Endothelial cell (in vitro differentiated cells): Measurements from ENCODE around the gene GALNT9. TPM values are rescaled to one million over a fixed set of nuclear protein-coding genes. Genes with fewer than 3 reads are reported as not detected.

ENCODE experiments used
- DNase-seq: peaks from one replicate; pipeline ENCODE4 v3.0.0; 2021; ENCODE audit warnings: low spot score
- H3K27ac Mint-ChIP-seq: one replicate; pipeline ENCODE4 v1.8.0; 2021; ENCODE audit warnings: mixed read lengths, inconsistent platforms; ENCODE audit not compliant: unreplicated experiment
- H3K27me3 Mint-ChIP-seq: one replicate; pipeline ENCODE4 v1.8.0; 2021; ENCODE audit warnings: mild to moderate bottlenecking, moderate library complexity, mixed read lengths, inconsistent platforms; ENCODE audit not compliant: unreplicated experiment
- H3K36me3 Mint-ChIP-seq: one replicate; pipeline ENCODE4 v1.8.0; 2021; ENCODE audit warnings: mild to moderate bottlenecking, low read depth, mixed read lengths, inconsistent platforms; ENCODE audit not compliant: unreplicated experiment
- H3K4me1 Mint-ChIP-seq: one replicate; pipeline ENCODE4 v1.8.0; 2021; ENCODE audit warnings: mild to moderate bottlenecking, mixed read lengths, inconsistent platforms; ENCODE audit not compliant: unreplicated experiment
- H3K4me3 Mint-ChIP-seq: one replicate; pipeline ENCODE4 v1.8.0; 2021; ENCODE audit warnings: mild to moderate bottlenecking, mixed read lengths, inconsistent platforms; ENCODE audit not compliant: unreplicated experiment
- H3K9me3 Mint-ChIP-seq: one replicate; pipeline ENCODE4 v1.8.0; 2021; ENCODE audit warnings: mixed read lengths, inconsistent platforms; ENCODE audit not compliant: unreplicated experiment
- CTCF ChIP-seq: fragments of 200-600 bp; sonication (generic); IDR thresholded peaks from one replicate; pipeline ENCODE4 v1.5.0; 2021; ENCODE audit warnings: antibody characterized with exemption; ENCODE audit not compliant: unreplicated experiment
- total RNA-seq: library from RNA; stranded (reverse); fragmentation: NEBNext Ultra II Directional; extraction: Animal tissue kit (Norgen Biotek cat#: 25700); gene quantifications from one replicate; pipeline ENCODE4 v1.2.1, GENCODE V29; 2021; ENCODE audit not compliant: unreplicated experiment

The GALNT9 gene
- total RNA-seq, 1 donor from 2014 or later = not detected

DNA sequence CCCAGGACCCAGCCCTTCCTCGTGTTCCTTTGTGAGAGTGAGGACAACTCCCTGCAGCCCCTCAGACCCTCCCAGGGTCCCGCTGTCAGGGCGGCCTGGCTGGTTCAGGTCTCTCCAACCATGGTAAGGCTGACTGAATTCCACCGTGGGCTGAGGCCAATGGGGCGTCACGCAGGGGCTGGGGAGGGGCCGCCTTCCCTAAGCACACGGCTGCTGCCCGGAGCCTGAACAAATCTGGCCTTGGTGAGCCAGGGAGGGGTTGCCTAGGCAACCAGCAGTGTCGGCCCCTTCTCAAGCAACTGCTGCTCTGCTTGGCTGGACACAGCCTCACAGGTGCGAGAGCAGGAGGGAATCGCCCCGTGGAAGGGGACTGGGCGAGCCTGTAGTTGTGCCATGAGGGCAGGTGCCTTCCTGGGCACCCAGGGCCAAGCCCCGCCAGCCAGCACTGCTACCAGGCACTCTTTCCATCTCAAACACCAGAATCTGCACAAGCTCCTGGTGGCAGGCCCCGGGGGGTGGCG, 37.0 kb upstream of the GALNT9 start:
- Mint-ChIP-seq H3K27ac (no peak overlapping the region), H3K9me3 (no peaks in the 10 kb centered on the region), H3K36me3 (no peaks in the 10 kb centered on the region), H3K27me3 (peaks cover 21% of the 10 kb centered on the region), H3K4me3 (no peak overlapping the region), H3K4me1 (peaks cover 4% of the 10 kb centered on the region)
- DNase-seq = no peak
- TF ChIP-seq CTCF = no peak

GRCh38 chr12:132365226-132365625, 35.8 kb upstream of the GALNT9 start:
- Mint-ChIP-seq H3K4me1 (peaks cover 4% of the 10 kb centered on the region), H3K9me3 (no peaks in the 10 kb centered on the region), H3K36me3 (no peaks in the 10 kb centered on the region), H3K4me3 (no peak overlapping the region), H3K27ac (no peak overlapping the region), H3K27me3 (peaks cover 19% of the 10 kb centered on the region)
- DNase-seq = no peak
- TF ChIP-seq CTCF = no peak

DNA sequence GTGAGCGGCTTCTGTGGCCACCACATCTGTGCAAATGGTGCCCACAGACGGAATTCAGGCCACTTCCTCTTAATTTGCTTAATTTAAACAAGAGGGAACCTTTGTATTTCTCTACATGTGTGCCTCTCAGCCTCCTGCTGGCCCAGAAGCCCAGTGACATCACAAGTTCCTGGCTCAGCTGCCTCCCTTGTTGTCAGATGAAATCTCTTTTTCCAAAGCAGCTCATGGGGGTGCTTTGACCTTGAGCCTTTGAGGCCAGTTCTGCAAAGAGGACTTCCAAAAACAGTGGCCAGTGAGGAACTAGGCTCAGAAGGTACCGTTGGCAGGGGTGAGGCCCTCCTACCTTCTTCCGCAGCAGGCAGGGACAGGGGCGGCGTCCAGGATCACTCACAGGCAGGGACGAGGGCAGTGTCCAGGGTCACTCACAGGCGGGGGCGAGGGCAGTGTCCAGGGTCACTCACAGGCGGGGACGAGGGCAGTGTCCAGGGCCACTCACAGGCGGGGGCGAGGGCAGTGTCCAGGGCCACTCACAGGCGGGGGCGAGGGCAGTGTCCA, 35.0 kb upstream of the GALNT9 start:
- DNase-seq = no peak
- peak overlapping the region; percentile 61 for H3K27ac Mint-ChIP-seq
- H3K9me3 Mint-ChIP-seq = peaks cover 4% of the 10 kb centered on the region
- H3K27me3 Mint-ChIP-seq = peaks cover 20% of the 10 kb centered on the region
- no peak for TF ChIP-seq CTCF
- H3K4me3 Mint-ChIP-seq = no peak overlapping the region
- no peaks in the 10 kb centered on the region for H3K36me3 Mint-ChIP-seq
- H3K4me1 Mint-ChIP-seq = peaks cover 4% of the 10 kb centered on the region

DNA sequence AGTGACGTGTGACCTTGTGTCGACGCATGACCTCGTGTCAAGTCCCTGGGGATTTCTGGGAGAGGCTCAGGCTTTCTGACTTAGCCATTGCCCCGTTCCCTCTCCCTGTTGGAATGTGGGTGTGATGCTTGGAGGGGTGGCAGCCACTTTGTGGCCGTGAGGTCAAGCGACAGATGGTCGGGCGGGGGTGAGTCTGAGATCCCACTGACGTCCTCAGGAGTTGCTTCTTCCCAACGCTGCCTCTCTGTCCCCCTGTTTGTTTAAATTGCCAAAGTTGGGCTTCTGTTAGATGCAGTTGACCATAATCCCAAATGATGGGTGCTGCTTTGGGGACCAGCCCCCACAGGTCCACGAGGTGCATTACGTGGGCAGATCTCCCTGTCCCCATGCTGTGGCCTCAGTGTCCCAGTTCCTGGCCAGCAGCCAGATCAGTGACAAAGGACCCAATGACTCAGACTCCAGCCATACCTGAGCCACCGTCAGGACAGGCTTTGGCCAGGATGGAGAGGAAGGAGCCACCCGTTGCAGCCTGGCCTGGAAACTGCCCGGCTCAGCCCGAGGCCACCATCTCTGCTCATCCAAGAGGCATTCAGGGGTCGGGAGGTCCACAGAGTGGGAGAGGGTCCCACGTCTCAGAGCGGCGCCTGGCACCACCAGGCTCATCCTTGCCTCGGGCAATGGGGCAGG, 34.4 kb upstream of the GALNT9 start:
- no peak for TF ChIP-seq CTCF
- peaks cover 4% of the 10 kb centered on the region for H3K4me1 Mint-ChIP-seq
- H3K4me3 Mint-ChIP-seq = no peak overlapping the region
- peaks cover 20% of the 10 kb centered on the region for H3K27me3 Mint-ChIP-seq
- H3K36me3 Mint-ChIP-seq = no peaks in the 10 kb centered on the region
- peaks cover 4% of the 10 kb centered on the region for H3K9me3 Mint-ChIP-seq
- DNase-seq = no peak
- no peak overlapping the region for H3K27ac Mint-ChIP-seq

DNA sequence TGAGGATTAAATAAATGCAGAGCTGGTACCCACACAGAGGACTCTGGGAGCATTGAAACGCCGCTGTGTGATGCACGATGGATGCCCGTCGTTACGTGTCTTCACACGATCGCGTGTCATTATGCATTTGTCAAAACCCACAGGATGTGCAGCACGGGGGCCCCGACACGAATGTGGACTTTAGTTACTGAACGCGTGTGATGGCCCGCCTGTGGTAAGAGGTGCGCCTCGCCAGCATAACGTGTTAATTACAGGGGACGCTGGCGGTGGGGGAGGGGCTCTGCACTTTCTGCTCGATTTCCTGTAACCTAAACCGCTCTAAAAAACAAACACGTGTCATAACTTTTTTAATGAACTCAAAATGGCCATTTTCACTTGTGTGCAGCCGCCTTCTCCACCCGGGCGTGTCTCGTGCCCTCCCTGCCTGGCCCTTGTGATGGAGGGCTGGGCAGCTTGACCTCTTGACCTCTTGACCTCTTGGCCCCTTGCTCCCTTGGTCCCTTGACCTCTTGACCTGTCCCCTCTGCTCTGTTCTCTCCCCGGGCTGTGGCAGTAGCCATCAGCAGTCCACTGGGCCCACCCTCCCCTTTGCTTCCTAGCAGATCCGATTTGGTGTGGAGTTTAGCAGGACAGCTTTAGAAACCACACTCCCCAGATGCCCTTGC, 33.7 kb upstream of the GALNT9 start:
- TF ChIP-seq CTCF = no peak
- Mint-ChIP-seq H3K4me3 (no peak overlapping the region), H3K4me1 (peaks cover 4% of the 10 kb centered on the region), H3K27ac (no peak overlapping the region), H3K27me3 (peaks cover 20% of the 10 kb centered on the region), H3K36me3 (no peaks in the 10 kb centered on the region), H3K9me3 (peaks cover 4% of the 10 kb centered on the region)
- no peak for DNase-seq
